ENCODE results near the gene HYLS1.

HYLS1 gene

DNA sequence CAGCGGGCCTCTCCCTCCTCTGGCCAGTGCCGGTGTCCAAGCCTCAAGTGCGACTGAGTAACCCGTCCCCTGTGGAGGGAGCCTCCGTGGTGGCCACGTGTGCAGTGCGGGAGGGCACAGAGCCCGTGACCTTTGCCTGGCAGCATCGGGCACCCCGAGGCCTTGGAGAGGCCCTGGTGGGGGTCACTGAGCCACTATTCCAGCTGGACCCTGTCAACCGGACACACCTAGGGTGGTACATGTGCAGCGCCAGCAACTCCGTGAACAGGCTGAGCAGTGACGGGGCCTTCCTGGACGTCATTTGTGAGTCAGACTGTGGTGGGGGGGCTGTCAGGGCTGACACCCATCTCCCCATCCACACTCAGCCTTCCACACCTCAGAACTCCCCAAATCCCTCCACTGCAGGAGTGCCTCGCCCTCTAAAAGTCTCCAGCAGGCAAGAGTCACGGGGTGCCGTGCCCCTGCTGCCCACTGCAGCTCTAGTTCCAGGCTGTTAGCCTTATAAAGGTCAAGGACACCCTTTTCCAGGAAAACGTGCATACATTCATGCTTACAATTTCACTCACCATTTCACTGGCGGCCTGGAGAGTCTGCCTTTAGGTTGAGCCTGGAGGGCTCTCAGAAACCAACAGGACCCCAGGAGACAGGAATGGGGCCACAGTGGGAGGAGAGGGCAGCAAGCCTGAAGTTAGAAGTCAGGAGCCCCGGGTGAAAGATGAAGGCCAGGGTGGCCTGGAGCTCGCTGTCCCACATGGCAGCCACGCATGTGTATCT is 61.0 kb downstream of the HYLS1 start:
- no peak for DNase-seq (ENCODE audit: low spot score)

DNA sequence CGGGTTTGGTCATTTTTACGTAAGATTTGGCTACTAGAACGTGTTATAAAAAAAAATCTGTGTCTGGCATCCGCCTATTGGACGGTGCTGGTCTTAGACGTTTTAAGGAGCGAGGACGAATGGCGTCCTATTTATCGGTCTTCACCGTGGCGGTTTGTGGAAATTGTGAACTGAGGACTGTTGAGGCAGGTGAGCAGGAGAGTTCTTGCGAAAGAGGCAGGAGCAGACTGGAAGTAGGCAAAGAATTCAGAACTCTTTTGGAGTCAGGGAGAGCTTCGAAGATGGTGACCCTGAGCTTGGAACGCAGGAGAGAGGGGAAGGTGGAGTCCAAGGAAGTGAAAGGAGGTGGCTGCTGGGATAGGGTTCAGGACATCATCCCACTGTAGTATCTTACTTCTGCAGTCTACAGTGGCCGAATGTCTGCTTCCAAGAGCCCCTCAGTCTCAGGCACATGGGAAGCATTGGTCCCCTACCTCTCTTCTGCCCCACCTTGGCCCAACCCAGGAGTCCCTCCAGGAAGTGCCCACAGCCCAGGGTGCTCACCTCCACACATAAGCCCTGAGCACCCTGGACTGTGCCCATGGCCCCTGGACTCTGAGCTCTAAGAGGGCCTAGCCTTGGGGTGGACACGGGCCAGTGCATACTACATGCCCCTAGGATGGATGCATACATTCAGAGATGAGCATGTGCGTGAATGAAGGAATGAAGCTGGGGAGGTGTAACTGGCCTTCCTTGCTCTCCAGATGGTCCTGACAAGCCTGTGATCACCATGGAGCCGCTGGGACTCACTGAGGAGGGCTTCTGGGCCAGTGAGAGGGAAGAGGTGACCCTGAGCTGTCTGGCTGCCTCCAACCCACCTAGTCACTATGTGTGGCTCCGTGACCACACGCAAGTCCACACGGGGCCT is 62.1 kb downstream of the HYLS1 start:
- DNase-seq (ENCODE audit: low spot score): no peak

DNA sequence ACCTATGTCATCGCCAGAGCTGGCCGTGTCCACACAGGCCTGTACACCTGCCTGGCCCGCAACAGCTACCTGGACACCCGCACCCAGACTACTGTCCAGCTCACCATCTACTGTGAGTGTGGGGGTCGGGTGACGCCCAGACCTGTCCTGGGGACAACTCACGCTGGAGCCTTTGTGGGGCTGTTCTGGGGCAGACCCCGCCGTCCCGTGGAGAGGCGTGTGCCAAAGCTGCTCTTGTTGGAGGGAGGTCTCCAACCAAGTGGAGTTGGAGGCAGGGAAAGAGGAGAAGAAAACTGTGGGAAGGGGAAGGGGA is 62.7 kb downstream of the HYLS1 start:
- DNase-seq (ENCODE audit: low spot score): no peak
